Mesenchymal stem cell (in vitro differentiated cells and primary cell): ENCODE results near the gene CUBN.
A peak's percentile ranks its signal among the peaks of the same experiment; 100 is the strongest.

Experiments used
- DNase-seq: peaks from one replicate; pipeline ENCODE4 v3.0.0-alpha.2; 2013
- H2AFZ ChIP-seq: one replicate; pipeline ENCODE4 v1.6.1; 2013; ENCODE audit warnings: low read depth, mild to moderate bottlenecking, control low read depth, inconsistent platforms, low read length, moderate library complexity
- H2AK5ac ChIP-seq: 2 replicates; pipeline ENCODE4 v1.6.1; 2013; ENCODE audit warnings: low read length, moderate library complexity, mild to moderate bottlenecking, inconsistent platforms; ENCODE audit not compliant: severe bottlenecking
- H2BK120ac ChIP-seq: one replicate; pipeline ENCODE4 v1.6.1; 2013; ENCODE audit warnings: low read depth, mild to moderate bottlenecking, inconsistent platforms, low read length, moderate library complexity
- H2BK12ac ChIP-seq, 2 experiments: one replicate each; pipeline ENCODE4 v1.6.1; 2013; ENCODE audit warnings: inconsistent platforms in 2 of 2, low read length in 2 of 2, mild to moderate bottlenecking in 2 of 2, moderate library complexity in 2 of 2, control low read depth in 1 of 2
- H2BK15ac ChIP-seq: one replicate; pipeline ENCODE4 v1.6.1; 2013; ENCODE audit warnings: mild to moderate bottlenecking, low read depth, inconsistent platforms; ENCODE audit not compliant: poor library complexity, severe bottlenecking
- H2BK5ac ChIP-seq: 2 replicates; pipeline ENCODE4 v1.6.1; 2013; ENCODE audit warnings: low read depth, mild to moderate bottlenecking, low read length, control low read depth, inconsistent platforms; ENCODE audit not compliant: poor library complexity, severe bottlenecking
- H3K14ac ChIP-seq, 2 experiments: one replicate each; pipeline ENCODE4 v1.6.1; 2013; ENCODE audit warnings: inconsistent platforms in 2 of 2, low read length in 2 of 2, control low read depth in 1 of 2, mild to moderate bottlenecking in 1 of 2, moderate library complexity in 1 of 2
- H3K18ac ChIP-seq, 2 experiments: one replicate each; pipeline ENCODE4 v1.6.1; 2013; ENCODE audit warnings: inconsistent platforms in 2 of 2, low read length in 2 of 2, control low read depth in 1 of 2, low read depth in 1 of 2, mild to moderate bottlenecking in 1 of 2
- H3K23ac ChIP-seq, 2 experiments: one replicate each; pipeline ENCODE4 v1.6.1; 2013; ENCODE audit warnings: inconsistent platforms in 2 of 2, low read length in 2 of 2, mild to moderate bottlenecking in 2 of 2, moderate library complexity in 2 of 2, control low read depth in 1 of 2
- H3K27ac ChIP-seq: 2 replicates; pipeline ENCODE4 v1.5.1; 2013; ENCODE audit warnings: mild to moderate bottlenecking, moderate library complexity, low read length, control low read depth, inconsistent platforms; ENCODE audit not compliant: poor library complexity, severe bottlenecking
- H3K27me3 ChIP-seq, 2 experiments: 2 replicates each; pipeline versions ENCODE4 v1.6.1 to v1.7.0; 2013; ENCODE audit warnings: low read length in 2 of 2, mild to moderate bottlenecking in 2 of 2, moderate library complexity in 2 of 2, control low read depth in 1 of 2, inconsistent platforms in 1 of 2; ENCODE audit not compliant: control insufficient read depth in 1 of 2, insufficient read depth in 1 of 2
- H3K36me3 ChIP-seq, 2 experiments: 2 replicates each; pipeline versions ENCODE4 v1.6.1 to v1.7.0; 2013; ENCODE audit warnings: low read length in 2 of 2, control low read depth in 1 of 2, inconsistent platforms in 1 of 2, low read depth in 1 of 2, mild to moderate bottlenecking in 1 of 2; ENCODE audit not compliant: insufficient read depth in 2 of 2, control insufficient read depth in 1 of 2
- H3K4ac ChIP-seq, 2 experiments: one replicate each; pipeline ENCODE4 v1.6.1; 2013; ENCODE audit warnings: inconsistent platforms in 2 of 2, low read length in 2 of 2, mild to moderate bottlenecking in 2 of 2, moderate library complexity in 2 of 2, control low read depth in 1 of 2, low read depth in 1 of 2
- H3K4me1 ChIP-seq: 2 replicates; pipeline ENCODE4 v1.6.1; 2013; ENCODE audit warnings: low read depth, low read length, control low read depth; ENCODE audit not compliant: control insufficient read depth, insufficient read depth
- H3K4me2 ChIP-seq: 2 replicates; pipeline ENCODE4 v1.6.1; 2013; ENCODE audit warnings: low read length, mild to moderate bottlenecking, inconsistent platforms; ENCODE audit not compliant: poor library complexity, severe bottlenecking
- H3K4me3 ChIP-seq, 2 experiments: 2 replicates each; pipeline versions ENCODE4 v1.5.1 to v1.7.0; 2013; ENCODE audit warnings: low read length in 2 of 2, mild to moderate bottlenecking in 2 of 2, control low read depth in 1 of 2, low read depth in 1 of 2; ENCODE audit not compliant: insufficient read depth in 1 of 2
- H3K79me1 ChIP-seq: replicated peaks from 2 replicates; pipeline ENCODE4 v1.6.1; 2013; ENCODE audit warnings: mild to moderate bottlenecking, control low read depth, low read length, inconsistent platforms; ENCODE audit not compliant: poor library complexity, severe bottlenecking
- H3K9ac ChIP-seq: 2 replicates; pipeline ENCODE4 v1.7.0; 2013; ENCODE audit warnings: mild to moderate bottlenecking, low read length, moderate library complexity
- H3K9me3 ChIP-seq: 2 replicates; pipeline ENCODE4 v1.7.0; 2013; ENCODE audit warnings: mild to moderate bottlenecking, low read length; ENCODE audit not compliant: control insufficient read depth
- H4K8ac ChIP-seq: one replicate; pipeline ENCODE4 v1.6.1; 2013; ENCODE audit warnings: inconsistent platforms, mild to moderate bottlenecking, low read length, moderate library complexity
- H4K91ac ChIP-seq: one replicate; pipeline ENCODE4 v1.6.1; 2013; ENCODE audit warnings: mild to moderate bottlenecking, low read length, inconsistent platforms
- WGBS: methylation state at CpG from one replicate; pipeline ENCODE4 v1.1.7; 2013; ENCODE audit warnings: mixed read lengths; 5-methylcytosine and 5-hydroxymethylcytosine counted together

CUBN gene

DNA sequence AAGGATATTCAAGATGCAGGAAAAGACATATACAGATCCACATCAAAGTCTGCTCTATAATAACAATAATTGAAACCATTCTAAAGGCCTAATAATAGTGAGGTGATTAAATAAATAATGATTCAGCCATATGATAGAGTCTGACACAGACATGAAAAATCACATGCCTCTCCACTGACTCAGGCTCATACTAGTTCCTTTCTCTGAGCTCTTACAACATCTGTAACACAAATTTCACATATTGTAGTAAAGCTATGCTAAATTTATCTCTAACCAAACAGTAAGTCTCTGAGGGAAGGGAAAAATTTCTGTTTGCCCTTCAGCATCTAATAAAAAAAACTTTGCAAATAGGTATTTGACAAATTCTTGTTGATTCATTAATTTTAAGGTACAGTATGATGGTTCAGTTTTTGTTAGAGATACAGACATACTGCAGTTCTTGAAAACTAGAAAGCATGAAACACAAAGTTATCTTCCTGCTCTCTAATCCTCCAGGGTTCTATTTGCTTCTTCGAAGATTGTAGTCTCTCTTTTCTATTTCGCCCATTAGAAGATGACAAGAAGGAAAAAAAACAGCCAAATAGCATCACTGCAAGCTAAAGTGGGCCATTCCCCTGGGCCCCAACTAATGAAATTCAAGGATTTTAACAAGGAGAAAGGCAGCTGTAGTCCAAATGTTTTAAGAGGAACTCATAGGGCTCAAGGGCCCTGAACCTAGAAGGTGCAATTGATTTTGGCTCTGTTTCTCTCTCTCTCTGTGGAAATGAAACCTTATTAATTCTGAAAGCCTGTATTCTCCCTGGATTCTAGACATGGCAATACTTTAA, 53.9 kb downstream of the CUBN start:
- H3K4ac ChIP-seq = no peak overlapping the region
- peak overlapping the region; percentile 12 for H4K8ac ChIP-seq
- peak; percentile 94 for DNase-seq
- H3K9me3 ChIP-seq = no peaks in the 10 kb centered on the region
- no peaks in the 10 kb centered on the region for H3K79me1 ChIP-seq
- H3K14ac ChIP-seq = no peak overlapping the region
- H2AK5ac ChIP-seq = peak overlapping the region; percentile 33
- no peaks in the 10 kb centered on the region for H3K36me3 ChIP-seq
- peak overlapping the region; percentile 89 for H2BK5ac ChIP-seq
- H3K27me3 ChIP-seq = no peaks in the 10 kb centered on the region
- no peak overlapping the region for H2BK15ac ChIP-seq
- peak overlapping the region; percentile 63 for H2AFZ ChIP-seq
- H3K4me3 ChIP-seq = peak overlapping the region in 1 of 2 experiments; percentile 51
- H3K23ac ChIP-seq = no peak overlapping the region
- H3K4me1 ChIP-seq = no peaks in the 10 kb centered on the region
- H4K91ac ChIP-seq = no peak overlapping the region
- peak overlapping the region; percentile 92 for H3K27ac ChIP-seq
- peak overlapping the region; percentile 27 for H2BK120ac ChIP-seq
- WGBS = 15% methylated on average over 2 of the region's 2 CpGs
- peak overlapping the region; percentile 93 for H3K9ac ChIP-seq
- peak overlapping the region in 1 of 2 experiments; percentile 23 for H3K18ac ChIP-seq
- no peak overlapping the region for H2BK12ac ChIP-seq
- H3K4me2 ChIP-seq = no peak overlapping the region

DNA sequence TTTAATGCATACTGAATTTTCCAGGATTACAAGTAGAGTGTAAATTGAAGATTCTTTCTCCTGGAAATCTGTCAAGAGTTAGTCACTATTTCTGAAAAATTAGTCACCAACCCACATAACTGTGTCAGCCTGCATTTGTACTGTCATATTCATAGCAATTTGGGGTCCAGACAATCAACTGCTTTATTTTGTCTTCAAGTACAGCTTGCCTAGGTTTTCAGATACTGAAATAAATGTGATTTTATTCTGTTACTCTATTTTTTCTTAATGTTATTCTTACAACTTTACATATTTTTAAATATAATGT, 55.1 kb downstream of the CUBN start:
- Histone ChIP-seq H3K14ac (no peak overlapping the region), H4K8ac (no peak overlapping the region), H2AFZ (no peak overlapping the region), H3K4me2 (no peak overlapping the region), H2BK120ac (no peak overlapping the region), H3K79me1 (no peaks in the 10 kb centered on the region), H4K91ac (no peak overlapping the region), H3K27me3 (no peaks in the 10 kb centered on the region), H3K27ac (no peak overlapping the region), H3K9ac (peak overlapping the region; percentile 93), H3K36me3 (no peaks in the 10 kb centered on the region), H3K18ac (no peak overlapping the region), H2BK12ac (no peak overlapping the region), H2AK5ac (no peak overlapping the region), H3K9me3 (no peaks in the 10 kb centered on the region), H3K4me3 (no peak overlapping the region), H3K4me1 (no peaks in the 10 kb centered on the region), H2BK5ac (no peak overlapping the region), H3K23ac (no peak overlapping the region), H2BK15ac (no peak overlapping the region), H3K4ac (no peak overlapping the region)
- no peak for DNase-seq

DNA sequence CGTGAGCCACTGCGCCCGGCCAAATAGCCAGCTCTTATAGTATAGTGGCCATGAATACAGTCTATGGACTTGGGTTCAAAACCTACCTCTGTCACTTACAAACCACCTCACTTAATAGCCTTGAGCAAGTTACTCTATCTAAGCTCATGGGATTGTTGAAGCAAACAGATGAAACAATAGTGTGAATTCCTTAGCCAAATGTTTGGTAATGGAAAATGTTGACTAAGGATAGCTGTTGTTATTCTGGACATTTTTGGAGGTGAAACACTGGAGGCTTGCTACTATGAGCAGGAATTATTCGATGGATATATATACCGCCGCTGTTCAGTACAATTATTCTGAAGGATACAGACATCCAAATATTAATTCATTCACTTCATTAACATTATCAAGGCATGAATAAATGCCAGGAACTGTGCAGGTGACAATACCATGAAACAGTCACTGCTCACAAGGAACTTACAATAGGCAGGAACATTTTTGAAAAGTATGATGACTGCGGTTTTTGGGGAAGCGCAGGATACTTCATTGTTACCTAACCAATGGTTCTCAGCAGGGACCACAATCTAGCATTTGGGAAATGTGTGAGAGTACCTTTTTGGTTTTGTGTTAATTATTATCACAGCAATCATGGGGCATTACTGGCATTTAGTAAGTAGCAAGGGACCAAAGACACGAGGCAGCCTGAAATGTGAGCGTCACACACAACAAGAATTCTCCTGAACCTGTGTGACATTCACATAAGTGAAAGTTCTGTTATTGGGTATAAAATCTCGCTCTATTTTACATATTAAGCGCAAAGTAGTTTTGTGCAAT, 55.7 kb downstream of the CUBN start:
- H3K9me3 ChIP-seq = no peaks in the 10 kb centered on the region
- H3K79me1 ChIP-seq = no peaks in the 10 kb centered on the region
- H3K4me1 ChIP-seq = no peaks in the 10 kb centered on the region
- H4K91ac ChIP-seq = peak overlapping the region; percentile 27
- peak overlapping the region; percentile 46 for H2BK5ac ChIP-seq
- no peak overlapping the region for H3K4me2 ChIP-seq
- no peak overlapping the region for H3K23ac ChIP-seq
- H3K27ac ChIP-seq = peak overlapping the region; percentile 58
- H3K27me3 ChIP-seq = no peaks in the 10 kb centered on the region
- no peaks in the 10 kb centered on the region for H3K36me3 ChIP-seq
- no peak overlapping the region for H2BK15ac ChIP-seq
- H2BK120ac ChIP-seq = no peak overlapping the region
- H2BK12ac ChIP-seq = peak overlapping the region in 1 of 2 experiments; percentile 95
- H2AK5ac ChIP-seq = peak overlapping the region; percentile 69
- H2AFZ ChIP-seq = no peak overlapping the region
- WGBS = 96% methylated on average over 8 of the region's 12 CpGs
- no peak overlapping the region for H3K4me3 ChIP-seq
- DNase-seq = no peak
- no peak overlapping the region for H4K8ac ChIP-seq
- H3K18ac ChIP-seq = peak overlapping the region in 1 of 2 experiments; percentile 8
- H3K9ac ChIP-seq = peak overlapping the region; percentile 93
- peak overlapping the region in 1 of 2 experiments; percentile 11 for H3K4ac ChIP-seq
- no peak overlapping the region for H3K14ac ChIP-seq

DNA sequence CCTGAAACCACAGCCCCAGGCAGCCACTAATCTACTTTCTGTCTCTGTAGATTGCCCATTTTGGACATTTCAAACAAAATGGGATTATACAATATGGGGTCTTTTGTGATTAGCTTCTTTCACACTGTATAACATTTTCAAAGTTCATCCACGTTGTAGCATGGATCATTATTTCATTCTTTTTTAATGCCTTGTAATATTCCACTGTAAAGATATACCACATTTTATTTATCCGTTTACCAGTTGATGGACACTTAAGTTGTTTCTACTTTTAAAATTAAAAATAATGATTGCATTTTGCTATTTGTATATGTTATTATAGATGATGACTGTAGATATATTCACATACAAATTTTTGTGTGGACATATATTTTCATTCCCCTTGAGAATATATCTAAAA, 60.7 kb downstream of the CUBN start:
- Histone ChIP-seq H2BK120ac (no peak overlapping the region), H3K27ac (no peak overlapping the region), H3K4me1 (no peaks in the 10 kb centered on the region), H4K91ac (no peak overlapping the region), H3K18ac (no peak overlapping the region), H3K4ac (no peak overlapping the region), H2BK12ac (no peak overlapping the region), H3K79me1 (no peaks in the 10 kb centered on the region), H3K14ac (no peak overlapping the region), H3K36me3 (peaks cover 0 to 6% of the 10 kb centered on the region in 2 experiments), H3K4me3 (no peak overlapping the region), H3K9me3 (no peaks in the 10 kb centered on the region), H3K9ac (no peak overlapping the region), H3K27me3 (no peaks in the 10 kb centered on the region), H4K8ac (no peak overlapping the region), H2AK5ac (no peak overlapping the region), H2AFZ (no peak overlapping the region), H2BK15ac (peak overlapping the region; percentile 48), H3K4me2 (no peak overlapping the region), H3K23ac (no peak overlapping the region), H2BK5ac (no peak overlapping the region)
- no CpG with 5 or more reads among the region's 2 CpGs for WGBS
- no peak for DNase-seq
